KMS-11 (cell line): Measurements from ENCODE around the gene TRIM25.

Experiments used
- H2AFZ ChIP-seq: fragments of 200-600 bp; sonication (generic); 2 replicates; pipeline ENCODE4 v1.6.1; 2016; ENCODE audit warnings: antibody characterized with exemption, mixed run types, low read depth
- H3K27ac ChIP-seq: fragments of 200-600 bp; sonication (generic); 2 replicates; pipeline ENCODE4 v1.6.1; 2016; ENCODE audit warnings: mild to moderate bottlenecking, mixed run types
- H3K27me3 ChIP-seq: fragments of 200-600 bp; sonication (generic); 2 replicates; pipeline ENCODE4 v1.6.1; 2017; ENCODE audit warnings: mild to moderate bottlenecking, low read depth, mixed run types, moderate library complexity; ENCODE audit not compliant: insufficient read depth
- H3K36me3 ChIP-seq: fragments of 200-600 bp; sonication (generic); 2 replicates; pipeline ENCODE4 v1.6.1; 2017; ENCODE audit warnings: mild to moderate bottlenecking, mixed run types; ENCODE audit not compliant: insufficient read depth
- H3K4me1 ChIP-seq: fragments of 200-600 bp; sonication (generic); 2 replicates; pipeline ENCODE4 v1.6.1; 2016; ENCODE audit warnings: mild to moderate bottlenecking, low read depth, mixed run types; ENCODE audit not compliant: poor library complexity, severe bottlenecking
- H3K4me2 ChIP-seq: fragments of 200-600 bp; sonication (generic); 2 replicates; pipeline ENCODE4 v1.7.0; 2016; ENCODE audit warnings: mild to moderate bottlenecking, mixed run types
- H3K4me3 ChIP-seq: fragments of 200-600 bp; sonication (generic); IDR thresholded peaks from 2 replicates; pipeline ENCODE4 v1.6.1; 2017; ENCODE audit warnings: low read depth, low read length, mixed read lengths; ENCODE audit not compliant: insufficient read depth
- H3K79me2 ChIP-seq: fragments of 200-600 bp; sonication (generic); 2 replicates; pipeline ENCODE4 v1.6.1; 2016; ENCODE audit warnings: low read depth, mixed run types; ENCODE audit not compliant: insufficient read depth
- H3K9ac ChIP-seq: fragments of 200-600 bp; sonication (generic); 2 replicates; pipeline ENCODE4 v1.6.1; 2016; ENCODE audit warnings: mild to moderate bottlenecking, mixed run types
- H4K20me1 ChIP-seq: fragments of 200-600 bp; sonication (generic); 2 replicates; pipeline ENCODE4 v1.6.1; 2016; ENCODE audit warnings: mild to moderate bottlenecking, mixed run types; ENCODE audit not compliant: insufficient read depth
- TF ChIP-seq, protein P1 (sequence below): fragments of 200-600 bp; sonication (generic); conservative IDR thresholded peaks from 2 replicates; pipeline ENCODE4 v1.6.1; 2017; ENCODE audit warnings: low read depth, mild to moderate bottlenecking, antibody characterized with exemption, low read length, moderate library complexity, mixed read lengths

Gene TRIM25

DNA sequence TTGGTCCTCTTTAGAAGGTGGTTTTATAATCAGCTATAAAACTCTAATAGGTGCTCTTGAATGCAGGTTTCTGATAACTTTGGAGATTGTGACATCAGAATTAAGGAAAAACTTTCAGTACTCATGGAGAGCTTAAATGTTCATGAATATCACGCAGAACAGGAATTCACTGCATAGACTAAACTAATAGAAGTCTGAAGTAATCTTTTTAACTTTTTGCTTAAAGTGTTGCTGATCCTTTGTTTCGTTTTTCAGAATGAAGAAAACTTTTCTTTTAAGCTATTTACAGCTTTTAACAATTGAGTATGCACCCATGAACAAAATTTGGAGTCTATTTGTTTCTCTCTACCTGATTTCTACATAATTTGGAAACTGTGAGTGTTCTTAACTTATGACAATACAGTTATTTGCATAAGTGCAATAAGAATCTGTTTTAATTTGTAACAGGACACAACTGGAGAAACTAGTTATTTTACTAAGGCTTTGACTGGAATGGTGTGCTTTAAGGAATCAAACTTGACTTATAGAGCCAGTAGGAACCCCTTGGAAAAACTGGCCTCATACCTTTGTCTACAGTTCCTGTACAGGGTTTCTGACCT lies 17.0 kb upstream of the TRIM25 start:
- TF ChIP-seq, protein P1, sequence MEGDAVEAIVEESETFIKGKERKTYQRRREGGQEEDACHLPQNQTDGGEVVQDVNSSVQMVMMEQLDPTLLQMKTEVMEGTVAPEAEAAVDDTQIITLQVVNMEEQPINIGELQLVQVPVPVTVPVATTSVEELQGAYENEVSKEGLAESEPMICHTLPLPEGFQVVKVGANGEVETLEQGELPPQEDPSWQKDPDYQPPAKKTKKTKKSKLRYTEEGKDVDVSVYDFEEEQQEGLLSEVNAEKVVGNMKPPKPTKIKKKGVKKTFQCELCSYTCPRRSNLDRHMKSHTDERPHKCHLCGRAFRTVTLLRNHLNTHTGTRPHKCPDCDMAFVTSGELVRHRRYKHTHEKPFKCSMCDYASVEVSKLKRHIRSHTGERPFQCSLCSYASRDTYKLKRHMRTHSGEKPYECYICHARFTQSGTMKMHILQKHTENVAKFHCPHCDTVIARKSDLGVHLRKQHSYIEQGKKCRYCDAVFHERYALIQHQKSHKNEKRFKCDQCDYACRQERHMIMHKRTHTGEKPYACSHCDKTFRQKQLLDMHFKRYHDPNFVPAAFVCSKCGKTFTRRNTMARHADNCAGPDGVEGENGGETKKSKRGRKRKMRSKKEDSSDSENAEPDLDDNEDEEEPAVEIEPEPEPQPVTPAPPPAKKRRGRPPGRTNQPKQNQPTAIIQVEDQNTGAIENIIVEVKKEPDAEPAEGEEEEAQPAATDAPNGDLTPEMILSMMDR: no peak
- H3K36me3 ChIP-seq: 0 out of 2 replicates have a peak, but pooled peaks cover 4% of the 10 kb centered on the region
- H3K4me1 ChIP-seq: no peaks in the 10 kb centered on the region

DNA sequence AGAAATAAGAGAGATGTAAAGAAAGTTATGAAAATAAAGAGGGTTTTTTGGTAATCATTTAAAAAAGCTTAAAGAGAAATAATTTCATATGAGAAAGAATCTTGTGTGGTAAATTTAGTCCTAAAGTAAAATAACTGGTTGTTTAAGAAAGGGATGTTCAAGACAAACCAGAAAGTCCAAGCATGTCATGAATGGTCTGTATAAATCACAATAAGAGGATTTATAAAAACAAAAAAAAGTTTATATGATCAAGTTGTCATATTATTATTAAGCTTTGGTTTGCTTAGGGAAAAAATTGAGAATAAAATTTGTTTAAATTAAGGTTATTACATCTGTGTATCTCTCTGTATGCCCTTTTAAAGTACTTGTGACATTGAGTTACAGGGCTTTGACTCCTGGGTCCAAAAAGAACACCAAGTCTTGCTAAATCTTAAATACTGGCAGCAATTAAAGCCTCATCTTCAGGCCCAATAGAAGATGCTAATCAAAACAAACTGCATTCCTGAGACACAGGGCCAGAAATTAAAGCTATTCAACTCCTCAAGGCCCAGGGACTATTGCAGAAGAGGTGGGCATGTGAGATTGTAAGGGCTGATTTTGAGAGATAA lies 15.6 kb upstream of the TRIM25 start:
- Histone ChIP-seq H4K20me1 (no peaks in the 10 kb centered on the region), H3K27ac (no peak overlapping the region), H3K9ac (no peak overlapping the region), H3K4me2 (no peak overlapping the region), H3K79me2 (no peaks in the 10 kb centered on the region), H3K4me1 (no peaks in the 10 kb centered on the region), H3K4me3 (no peak overlapping the region), H3K27me3 (no peaks in the 10 kb centered on the region), H2AFZ (no peak overlapping the region), H3K36me3 (no peaks in the 10 kb centered on the region)
- TF ChIP-seq, protein P1: no peak

More for the DNA sequence above, 17.0 kb upstream of the TRIM25 start:
- Histone ChIP-seq H3K27ac (no peak overlapping the region), H3K79me2 (no peaks in the 10 kb centered on the region), H3K4me2 (no peak overlapping the region), H2AFZ (no peak overlapping the region), H3K4me3 (no peak overlapping the region), H4K20me1 (no peaks in the 10 kb centered on the region), H3K27me3 (no peaks in the 10 kb centered on the region), H3K9ac (no peak overlapping the region)

DNA sequence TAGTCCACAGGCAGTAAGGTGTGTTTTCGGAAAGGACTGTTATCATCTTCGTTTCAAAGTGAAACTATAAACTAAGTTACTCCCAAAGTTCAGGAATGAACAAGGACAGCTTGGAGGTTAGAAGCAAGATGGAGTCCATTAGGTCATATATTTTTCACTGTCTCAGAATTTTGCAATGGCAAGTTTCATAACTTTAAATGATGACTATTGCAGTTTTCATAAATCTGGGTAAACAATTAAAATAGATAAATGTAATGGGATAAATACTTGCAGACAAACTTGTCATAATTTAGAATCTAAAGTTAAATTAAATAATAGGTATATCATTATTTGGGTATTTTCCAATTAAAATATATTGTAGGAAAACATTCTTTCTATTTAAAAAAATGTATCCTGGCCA lies 14.7 kb upstream of the TRIM25 start:
- Histone ChIP-seq H2AFZ (no peak overlapping the region), H3K79me2 (no peaks in the 10 kb centered on the region), H4K20me1 (no peaks in the 10 kb centered on the region), H3K27ac (no peak overlapping the region), H3K4me2 (no peak overlapping the region), H3K36me3 (no peaks in the 10 kb centered on the region), H3K4me1 (no peaks in the 10 kb centered on the region), H3K4me3 (no peak overlapping the region), H3K27me3 (no peaks in the 10 kb centered on the region), H3K9ac (no peak overlapping the region)
- TF ChIP-seq, protein P1: no peak

DNA sequence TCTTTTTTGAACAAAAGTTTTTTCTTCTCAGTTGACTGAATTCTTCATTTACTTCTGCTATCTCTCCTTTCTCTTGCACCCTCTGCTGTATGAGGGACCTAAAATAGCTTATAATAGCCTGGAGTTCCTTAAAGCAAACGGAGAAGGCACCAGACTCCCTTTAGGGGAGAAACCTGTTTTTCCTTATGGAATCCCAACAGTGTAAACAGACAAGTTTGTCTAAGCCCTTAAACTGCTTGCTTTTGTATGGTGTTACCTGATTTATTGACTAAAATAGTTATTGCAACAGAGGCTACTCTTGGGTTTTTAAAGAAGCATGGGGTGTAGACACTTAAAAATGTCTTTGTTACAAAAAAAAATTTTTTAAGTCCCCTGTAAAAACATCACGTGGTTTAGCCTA lies 12.9 kb upstream of the TRIM25 start:
- no peaks in the 10 kb centered on the region for H4K20me1 ChIP-seq
- no peak overlapping the region for H3K4me3 ChIP-seq
- no peaks in the 10 kb centered on the region for H3K79me2 ChIP-seq
- H3K27me3 ChIP-seq: no peaks in the 10 kb centered on the region
- no peak overlapping the region for H3K9ac ChIP-seq
- TF ChIP-seq, protein P1: no peak
- H3K27ac ChIP-seq: no peak overlapping the region
- no peak overlapping the region for H2AFZ ChIP-seq
- H3K4me1 ChIP-seq: no peaks in the 10 kb centered on the region
- no peak overlapping the region for H3K4me2 ChIP-seq
- H3K36me3 ChIP-seq: no peaks in the 10 kb centered on the region
